Epithelial cell of proximal tubule (primary cell): ENCODE results near the gene PRPF31. TPM values are rescaled to one million over a fixed set of nuclear protein-coding genes. Genes with fewer than 3 reads are reported as not detected.
A peak's percentile ranks its signal among the peaks of the same experiment; 100 is the strongest.
"Not testable (repeated sequence)": the region's sequence is repeated elsewhere in the genome, so short reads cannot be mapped to it uniquely, and the experiment has no call there.

Experiments
- DNase-seq: peaks from one replicate; pipeline ENCODE4 v3.0.0-alpha.2; 2011; ENCODE audit warnings: low read depth
- H3K4me3 ChIP-seq: 2 replicates; pipeline ENCODE4 v1.5.1; 2011; ENCODE audit warnings: low read depth, mild to moderate bottlenecking, low read length
- CTCF ChIP-seq: conservative IDR thresholded peaks from 2 replicates; pipeline ENCODE4 v1.5.1; 2012; ENCODE audit warnings: low read depth, mild to moderate bottlenecking, low read length
- total RNA-seq: library from RNA; depleted of rRNA; stranded (reverse); fragments of >200 nt; gene quantifications from 2 replicates; pipeline ENCODE4 v1.2.3, GENCODE V29; 2015

Gene PRPF31
- total RNA-seq, 1 donor from 2014 or later, result 64.3 TPM

- TF ChIP-seq CTCF, result no peak
- no peak overlapping the region for H3K4me3 ChIP-seq
- DNase-seq, result no peak
These were observed 31.1 kb upstream of the PRPF31 start for GRCh38 chr19:54084410-54084809.

GRCh38 chr19:54094426-54095000 lies 21.0 kb upstream of the PRPF31 start:
- DNase-seq, result no peak
- H3K4me3 ChIP-seq, result no peak overlapping the region
- no peak for TF ChIP-seq CTCF

- no peak for DNase-seq
- no peak for TF ChIP-seq CTCF
These were observed 20.3 kb upstream of the PRPF31 start for GRCh38 chr19:54095136-54095858.

GRCh38 chr19:54095859-54096616 lies 19.5 kb upstream of the PRPF31 start:
- H3K4me3 ChIP-seq, result peak overlapping the region; percentile 44
- DNase-seq, result not testable (repeated sequence)

More at GRCh38 chr19:54095136-54095858, 20.3 kb upstream of the PRPF31 start:
- H3K4me3 ChIP-seq, result peak overlapping the region; percentile 34

- TF ChIP-seq CTCF, result peak; percentile 38
- H3K4me3 ChIP-seq, result peak overlapping the region; percentile 44
- DNase-seq, result no peak
These were observed 18.9 kb upstream of the PRPF31 start for GRCh38 chr19:54096617-54097106.

GRCh38 chr19:54099190-54099902 lies 16.2 kb upstream of the PRPF31 start:
- no peak for TF ChIP-seq CTCF
- no peak overlapping the region for H3K4me3 ChIP-seq
- DNase-seq, result no peak

GRCh38 chr19:54099903-54100255 lies 15.7 kb upstream of the PRPF31 start:
- DNase-seq, H3K4me3 ChIP-seq: not testable (repeated sequence)
